Activated naive CD4-positive, alpha-beta T cell treated with anti-CD3 and anti-CD28 coated beads, Interleukin-2, amount 10 ng/mL, durations not matched to agents 7 days and 5 days (primary cell): ENCODE measurements around the gene SART3.
A peak's percentile ranks its signal among the peaks of the same experiment; 100 is the strongest.

Experiments
- CTCF ChIA-PET: fragments of 350-600 bp; sonication (Branson Sonifier 250); formaldehyde crosslinking; loops from one replicate; lab custom pipeline; 2021; ENCODE audit warnings: antibody characterized with exemption; lab: Charles Lee
- DNase-seq: peaks from one replicate; pipeline ENCODE4 v3.0.0-alpha.2; 2020
- H3K27ac Mint-ChIP-seq: one replicate; pipeline ENCODE4 v1.8.0; 2021; ENCODE audit warnings: mild to moderate bottlenecking, moderate library complexity, mixed read lengths
- H3K27me3 Mint-ChIP-seq: one replicate; pipeline ENCODE4 v1.8.0; 2021; ENCODE audit warnings: mild to moderate bottlenecking, mixed read lengths
- H3K36me3 Mint-ChIP-seq: one replicate; pipeline ENCODE4 v1.8.0; 2021; ENCODE audit warnings: mixed read lengths
- H3K4me1 Mint-ChIP-seq: one replicate; pipeline ENCODE4 v1.8.0; 2021; ENCODE audit warnings: mixed read lengths
- H3K4me3 Mint-ChIP-seq: one replicate; pipeline ENCODE4 v1.8.0; 2021; ENCODE audit warnings: mild to moderate bottlenecking, moderate library complexity, mixed read lengths
- H3K9me3 Mint-ChIP-seq: one replicate; pipeline ENCODE4 v1.8.0; 2021; ENCODE audit warnings: mixed read lengths

Gene SART3

DNA sequence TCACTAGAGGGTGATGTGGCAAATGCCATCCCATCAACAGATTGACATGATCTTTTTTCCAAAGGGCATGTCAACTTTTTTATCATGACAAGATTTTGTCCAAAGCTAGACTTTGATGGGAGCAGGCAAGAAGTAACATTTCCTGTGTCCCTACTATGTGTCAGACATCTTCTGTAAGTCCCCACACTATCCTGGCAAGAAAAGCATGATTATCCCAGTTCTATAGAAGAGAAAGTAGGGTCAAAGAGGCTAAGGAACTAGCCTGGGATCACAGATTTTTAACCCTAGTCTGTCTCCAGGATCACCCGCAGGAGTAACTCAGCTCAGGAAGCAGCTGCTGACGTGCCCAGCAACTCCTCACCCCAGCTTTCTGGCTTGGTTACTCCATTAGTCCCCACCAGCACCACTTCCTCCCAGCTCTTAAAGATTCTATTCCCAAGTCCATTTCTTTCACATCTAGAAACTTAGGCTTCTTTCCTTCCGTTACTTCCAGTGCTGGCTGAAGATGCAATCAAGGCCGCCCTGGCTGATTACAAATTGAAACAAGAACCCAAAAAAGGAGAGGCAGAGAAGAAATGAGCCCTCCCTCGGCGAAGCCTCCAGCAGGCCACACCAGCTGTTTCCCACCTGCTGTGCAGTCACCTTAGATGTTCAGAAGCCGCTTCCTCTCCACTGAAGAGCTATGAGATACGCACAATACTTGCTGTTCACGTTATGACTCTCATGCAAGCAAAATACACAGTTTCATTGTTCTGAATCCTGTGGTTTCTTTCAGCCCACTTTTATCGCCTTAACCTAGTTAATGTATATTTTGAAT, 7.6 kb upstream of the SART3 start:
- Mint-ChIP-seq H3K36me3 (peaks cover 51% of the 10 kb centered on the region), H3K4me3 (peak overlapping the region; percentile 43), H3K4me1 (peaks cover 76% of the 10 kb centered on the region), H3K9me3 (no peaks in the 10 kb centered on the region), H3K27ac (peak overlapping the region; percentile 97), H3K27me3 (no peaks in the 10 kb centered on the region)
- DNase-seq, result peak; percentile 88
- CTCF ChIA-PET, result interaction anchor here (0.6 to 15.3 kb wide), 11 partner anchors 36 to 382 kb away, joined by 3 to 268 read pairs (median 4); no protein-coding TSS in a partner anchor

DNA sequence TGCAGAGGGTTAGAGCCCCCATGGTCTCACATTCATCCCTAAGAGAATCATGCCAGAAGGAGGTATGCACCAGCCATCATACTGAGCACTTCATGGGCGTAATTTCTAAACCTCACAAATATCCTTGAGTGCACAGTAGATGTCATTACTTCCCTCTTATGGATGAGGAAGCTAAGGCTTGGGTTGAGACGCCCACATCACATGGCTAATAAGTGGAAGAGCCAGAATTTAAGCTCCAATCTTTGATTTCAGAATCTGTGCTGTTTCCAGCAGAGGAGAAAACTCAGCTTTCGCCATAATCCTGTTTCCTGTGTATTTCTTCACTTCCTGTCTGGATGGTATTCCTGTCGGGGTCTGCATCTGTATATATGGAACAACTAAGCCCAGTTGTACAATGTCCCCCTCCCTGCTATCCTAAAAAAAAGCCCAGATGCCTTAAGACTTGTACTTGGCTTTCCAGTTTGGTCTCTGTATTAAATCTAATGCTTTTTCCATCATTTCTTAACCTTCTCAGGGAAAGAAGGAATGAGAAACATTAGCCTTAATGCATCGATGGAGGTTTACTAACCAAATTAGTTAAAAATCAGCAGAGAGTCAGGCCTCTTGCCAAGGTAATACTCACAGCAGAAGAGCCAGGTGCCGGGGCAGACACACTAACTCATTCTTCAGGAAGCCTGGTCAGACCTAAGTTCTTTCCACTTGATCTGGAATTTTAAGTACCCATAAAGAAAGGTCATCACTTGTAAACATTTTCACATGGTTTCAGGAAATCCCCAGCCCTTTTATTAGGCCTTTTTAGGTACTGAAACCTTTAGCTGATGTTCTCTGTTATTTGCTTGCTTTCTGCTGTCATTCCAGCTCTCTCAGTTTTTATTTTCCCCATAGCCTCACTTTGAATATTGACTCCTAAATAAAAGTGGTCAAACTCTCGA, 6.7 kb upstream of the SART3 start:
- peak overlapping the region; percentile 97 for H3K27ac Mint-ChIP-seq
- H3K9me3 Mint-ChIP-seq, result no peaks in the 10 kb centered on the region
- DNase-seq, result no peak
- H3K27me3 Mint-ChIP-seq, result no peaks in the 10 kb centered on the region
- peaks cover 51% of the 10 kb centered on the region for H3K36me3 Mint-ChIP-seq
- peak overlapping the region; percentile 43 for H3K4me3 Mint-ChIP-seq
- CTCF ChIA-PET, result interaction anchor here (0.6 to 15.3 kb wide), 9 partner anchors 51 to 573 kb away, joined by 3 to 268 read pairs (median 4); no protein-coding TSS in a partner anchor
- peaks cover 77% of the 10 kb centered on the region for H3K4me1 Mint-ChIP-seq

DNA sequence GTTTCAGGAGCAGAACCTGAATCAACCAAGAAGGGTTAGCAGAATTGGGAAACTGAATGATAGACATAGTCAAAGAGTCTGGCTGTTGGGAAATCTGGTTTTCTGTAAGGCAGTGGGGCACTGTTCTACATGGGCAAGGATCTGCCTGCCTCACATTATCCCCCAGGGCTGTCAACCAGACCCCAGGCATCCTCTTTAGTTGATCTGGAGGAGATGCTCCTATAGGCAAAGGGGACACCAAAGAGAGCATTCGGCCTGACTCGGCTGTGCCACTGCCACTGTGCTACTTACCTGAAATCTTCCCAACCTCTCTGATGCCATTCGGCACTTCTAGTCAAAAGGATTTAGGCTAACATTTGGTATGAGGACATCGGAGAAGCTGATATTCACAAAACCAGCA, 5.5 kb upstream of the SART3 start:
- Mint-ChIP-seq H3K36me3 (peaks cover 51% of the 10 kb centered on the region), H3K4me1 (peaks cover 77% of the 10 kb centered on the region), H3K27ac (peak overlapping the region; percentile 97)

DNA sequence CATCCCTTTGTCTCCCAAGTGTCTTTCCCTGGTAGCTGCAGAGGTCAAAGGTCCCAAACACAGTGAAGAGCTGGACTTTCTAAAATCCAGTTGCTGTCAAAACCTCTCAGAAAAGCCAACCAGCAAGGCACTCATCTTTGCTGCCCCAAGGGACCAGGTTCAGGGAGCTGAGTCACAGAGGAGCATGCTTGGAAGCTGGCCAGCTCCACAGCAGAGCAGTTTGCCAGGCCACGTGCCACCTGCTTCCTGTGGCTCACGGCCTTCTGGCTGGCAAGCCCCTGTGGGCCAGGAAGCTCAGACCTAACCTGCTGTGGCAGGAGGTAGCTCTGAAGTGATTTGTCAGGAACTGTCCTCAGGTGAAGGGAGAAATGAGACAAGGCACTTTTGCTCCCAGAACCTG, 5.0 kb upstream of the SART3 start:
- Mint-ChIP-seq H3K36me3 (peaks cover 51% of the 10 kb centered on the region), H3K27me3 (no peaks in the 10 kb centered on the region), H3K4me1 (peaks cover 75% of the 10 kb centered on the region), H3K9me3 (no peaks in the 10 kb centered on the region), H3K27ac (peak overlapping the region; percentile 33), H3K4me3 (no peak overlapping the region)
- peak; percentile 33 for DNase-seq
- CTCF ChIA-PET, result interaction anchor here (0.8 to 15.3 kb wide), 3 partner anchors 53 to 237 kb away, joined by 3 to 268 read pairs (median 17); no protein-coding TSS in a partner anchor

More for the DNA sequence above, 5.5 kb upstream of the SART3 start:
- CTCF ChIA-PET, result interaction anchor here (0.8 to 15.3 kb wide), 3 partner anchors 52 to 237 kb away, joined by 3 to 268 read pairs (median 17); no protein-coding TSS in a partner anchor
- DNase-seq, result no peak
- H3K9me3 Mint-ChIP-seq, result no peaks in the 10 kb centered on the region
- no peaks in the 10 kb centered on the region for H3K27me3 Mint-ChIP-seq
- H3K4me3 Mint-ChIP-seq, result no peak overlapping the region

DNA sequence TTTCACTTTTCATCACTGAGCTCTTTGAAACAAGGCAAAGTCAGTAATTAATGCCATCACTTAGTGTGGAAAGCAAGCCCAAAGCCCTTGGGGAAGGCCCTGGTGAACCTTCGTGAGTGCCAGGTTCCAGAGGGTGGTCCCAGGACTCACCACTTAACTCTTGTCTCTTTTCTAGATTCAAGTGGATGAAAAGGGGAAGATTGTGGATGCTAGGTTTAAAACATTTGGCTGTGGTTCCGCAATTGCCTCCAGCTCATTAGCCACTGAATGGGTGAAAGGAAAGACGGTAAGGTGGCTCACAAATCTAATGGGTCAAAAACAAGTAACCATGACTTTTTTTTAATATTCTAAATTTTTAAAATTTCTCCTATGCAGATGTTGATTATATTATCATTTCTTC, 4.2 kb upstream of the SART3 start:
- DNase-seq, result no peak
- H3K4me3 Mint-ChIP-seq, result no peak overlapping the region
- H3K9me3 Mint-ChIP-seq, result no peaks in the 10 kb centered on the region
- no peak overlapping the region for H3K27ac Mint-ChIP-seq
- CTCF ChIA-PET, result interaction anchor here (1.0 to 15.3 kb wide), 6 partner anchors 54 to 529 kb away, joined by 3 to 268 read pairs (median 8); partner anchors contain the start of gene ALKBH2
- H3K36me3 Mint-ChIP-seq, result peaks cover 46% of the 10 kb centered on the region
- peaks cover 71% of the 10 kb centered on the region for H3K4me1 Mint-ChIP-seq
- no peaks in the 10 kb centered on the region for H3K27me3 Mint-ChIP-seq

DNA sequence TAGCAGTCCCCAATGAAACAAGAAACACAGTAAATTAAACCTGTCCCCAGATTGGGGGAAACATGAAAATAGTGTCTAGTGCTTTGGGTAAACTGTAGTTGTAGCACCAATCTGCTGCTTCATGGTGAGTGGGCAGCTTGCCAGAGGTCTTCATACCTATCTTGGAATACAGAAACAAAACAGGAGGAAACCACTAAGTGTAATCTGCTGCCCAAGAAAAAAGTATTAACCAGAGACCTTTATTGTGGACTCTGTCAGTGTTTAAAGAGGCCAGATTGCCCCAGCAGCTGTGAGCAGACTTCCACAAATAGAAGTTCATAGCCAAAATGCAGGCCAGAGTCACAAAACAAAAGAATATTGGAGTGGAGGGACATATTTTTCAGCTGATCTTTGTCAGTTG, 3.8 kb upstream of the SART3 start:
- Mint-ChIP-seq H3K27me3 (no peaks in the 10 kb centered on the region), H3K27ac (peak overlapping the region; percentile 15), H3K4me1 (peaks cover 71% of the 10 kb centered on the region), H3K9me3 (no peaks in the 10 kb centered on the region), H3K36me3 (peaks cover 49% of the 10 kb centered on the region), H3K4me3 (no peak overlapping the region)
- DNase-seq, result no peak
- CTCF ChIA-PET, result interaction anchor here (0.5 to 15.3 kb wide), 9 partner anchors 54 to 529 kb away, joined by 3 to 268 read pairs (median 5); partner anchors contain the start of gene ALKBH2

DNA sequence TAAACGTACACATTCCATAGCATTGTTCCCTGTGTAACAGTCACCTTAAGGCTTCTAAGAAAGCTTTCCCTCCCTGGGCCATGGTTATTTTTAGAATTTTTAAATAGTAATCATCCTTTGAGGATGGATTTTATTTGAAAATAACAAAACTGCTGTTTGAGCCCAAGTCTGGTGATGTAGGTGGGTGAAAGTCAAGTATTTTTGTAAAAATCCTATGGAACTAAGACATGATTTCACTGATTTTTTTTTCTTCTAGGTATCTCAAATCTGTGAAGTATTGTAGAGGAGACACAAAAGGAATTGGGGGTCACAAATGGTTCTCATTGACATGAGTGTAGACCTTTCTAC, 2.8 kb upstream of the SART3 start:
- H3K4me1 Mint-ChIP-seq, result peaks cover 71% of the 10 kb centered on the region
- peaks cover 44% of the 10 kb centered on the region for H3K36me3 Mint-ChIP-seq
- no peaks in the 10 kb centered on the region for H3K9me3 Mint-ChIP-seq
- DNase-seq, result no peak
- H3K4me3 Mint-ChIP-seq, result peak overlapping the region; percentile 98
- peak overlapping the region; percentile 97 for H3K27ac Mint-ChIP-seq
- H3K27me3 Mint-ChIP-seq, result no peaks in the 10 kb centered on the region
- CTCF ChIA-PET, result interaction anchor here (0.9 to 15.3 kb wide), 11 partner anchors 9 to 387 kb away, joined by 3 to 268 read pairs (median 5); no protein-coding TSS in a partner anchor

DNA sequence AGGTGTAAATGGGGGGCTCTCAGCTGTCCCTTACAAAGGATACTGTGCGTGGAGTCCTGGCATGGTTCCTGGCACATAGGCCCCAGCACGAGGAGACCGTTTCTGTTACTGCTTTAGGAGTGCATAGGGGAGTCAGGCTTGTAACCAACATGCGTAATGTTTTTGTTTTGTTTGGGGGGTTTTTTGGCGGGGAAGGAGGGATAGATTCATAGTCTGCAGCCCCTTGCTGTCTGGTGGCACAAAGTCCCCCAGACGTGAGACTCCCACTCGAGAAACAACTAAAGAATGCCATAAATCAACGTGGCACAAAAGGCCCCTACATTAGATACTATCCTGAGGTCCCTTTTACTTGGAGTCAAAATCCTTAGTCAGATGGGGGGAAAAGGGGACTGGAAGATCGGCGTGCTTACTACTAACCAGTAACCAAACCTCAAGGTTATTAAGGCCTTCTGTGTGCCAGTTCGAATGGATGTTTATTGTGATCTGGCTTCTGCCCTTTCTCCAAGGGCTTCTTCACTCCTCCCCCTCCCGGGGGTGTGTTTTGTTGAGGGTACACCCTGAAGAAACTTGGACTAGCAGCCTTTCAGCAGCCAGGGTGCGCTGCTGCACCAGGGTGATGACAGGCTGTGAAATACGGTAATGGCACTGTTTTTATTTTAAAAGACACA, 2.3 kb upstream of the SART3 start:
- H3K27ac Mint-ChIP-seq, result peak overlapping the region; percentile 97
- H3K36me3 Mint-ChIP-seq, result peaks cover 41% of the 10 kb centered on the region
- peak; percentile 92 for DNase-seq
- no peaks in the 10 kb centered on the region for H3K27me3 Mint-ChIP-seq
- H3K9me3 Mint-ChIP-seq, result no peaks in the 10 kb centered on the region
- peak overlapping the region; percentile 98 for H3K4me3 Mint-ChIP-seq
- CTCF ChIA-PET, result interaction anchor here (0.9 to 15.3 kb wide), 14 partner anchors 10 to 387 kb away, joined by 3 to 268 read pairs (median 5); partner anchors contain the start of gene SELPLG
- H3K4me1 Mint-ChIP-seq, result peaks cover 69% of the 10 kb centered on the region

DNA sequence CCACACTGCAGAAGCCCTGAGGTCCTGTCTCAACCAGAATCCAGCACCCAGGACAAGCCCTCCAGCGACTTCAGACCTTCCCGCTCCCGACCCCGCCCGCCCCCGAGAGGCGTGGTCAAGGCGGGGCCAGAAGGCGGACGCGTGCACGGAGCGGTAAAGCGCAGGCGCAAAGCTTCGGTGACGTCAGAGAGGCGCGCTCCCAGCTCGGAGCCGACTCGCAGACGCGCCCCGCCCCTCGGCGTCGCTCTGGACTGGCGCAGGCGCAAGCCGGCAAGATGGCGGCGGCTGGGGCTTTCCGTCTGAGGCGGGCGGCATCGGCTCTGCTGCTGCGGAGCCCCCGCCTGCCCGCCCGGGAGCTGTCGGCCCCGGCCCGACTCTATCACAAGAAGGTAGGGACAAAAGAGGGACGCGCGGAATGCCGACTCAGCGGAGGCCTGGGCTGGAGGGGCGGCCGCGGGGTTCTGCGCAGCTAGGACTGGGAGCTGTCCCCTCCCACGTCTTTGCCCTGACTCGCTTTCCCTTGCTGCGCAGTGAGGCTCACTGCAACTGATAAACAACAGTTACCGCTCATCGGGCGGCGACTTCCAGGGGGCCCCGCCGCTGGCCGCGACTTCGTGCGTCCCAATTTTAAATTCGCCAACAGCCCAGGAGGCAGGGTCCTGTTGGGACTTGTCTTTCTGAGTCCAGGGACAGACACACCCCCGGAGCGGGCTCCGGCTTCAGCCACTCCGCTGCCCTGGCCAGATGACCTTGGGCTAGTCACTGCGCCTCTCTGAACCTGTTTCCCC, 1.6 kb upstream of the SART3 start, which contains the start of gene ISCU:
Gene ISCU (plus strand): TSS at position 249 of the 788 bp plus-strand sequence. CDS start 27 bp downstream, at position 276.
- CTCF ChIA-PET, result interaction anchor here (0.7 to 15.3 kb wide), 8 partner anchors 8 to 388 kb away, joined by 3 to 268 read pairs (median 4); partner anchors contain the start of gene SELPLG
- peak within 1 kb of the TSS; percentile 97 for H3K27ac Mint-ChIP-seq
- H3K9me3 Mint-ChIP-seq, result no peaks in the 10 kb centered on the region
- DNase-seq, result peak; percentile 99
- no peaks in the 10 kb centered on the region for H3K27me3 Mint-ChIP-seq
- peak within 1 kb of the TSS; percentile 98 for H3K4me3 Mint-ChIP-seq
- peaks cover 35% of the 10 kb centered on the region for H3K36me3 Mint-ChIP-seq
- H3K4me1 Mint-ChIP-seq, result peaks cover 66% of the 10 kb centered on the region

DNA sequence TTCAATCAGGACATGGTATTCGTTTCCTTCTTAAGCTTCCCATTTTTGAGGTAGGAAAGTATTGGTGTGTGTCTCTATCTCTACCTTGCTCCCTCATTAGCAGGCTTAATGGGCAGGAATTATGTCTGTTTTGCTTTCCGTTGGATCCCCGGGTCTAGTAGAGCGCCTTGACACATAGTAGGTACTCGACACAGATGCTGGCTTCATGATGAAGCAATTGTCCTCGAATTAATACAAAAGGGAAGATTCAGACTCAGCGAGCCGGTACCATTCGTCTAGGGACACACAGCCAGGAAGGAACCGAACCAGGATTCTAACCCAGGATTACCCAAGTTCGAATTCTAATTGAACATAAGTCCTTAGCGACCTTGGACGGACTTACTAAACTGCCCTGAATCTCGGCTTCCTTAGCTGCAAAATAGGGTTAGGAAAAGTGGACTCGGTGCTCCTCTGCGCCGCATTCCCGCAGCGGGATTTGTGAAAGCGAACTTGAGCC, 927 bp upstream of the SART3 start:
- H3K4me1 Mint-ChIP-seq, result peaks cover 64% of the 10 kb centered on the region
- peak overlapping the region; percentile 97 for H3K27ac Mint-ChIP-seq
- CTCF ChIA-PET, result interaction anchor here (0.7 to 15.3 kb wide), 7 partner anchors 9 to 389 kb away, joined by 3 to 268 read pairs (median 4); partner anchors contain the start of gene SELPLG
- H3K4me3 Mint-ChIP-seq, result peak overlapping the region; percentile 98
- H3K27me3 Mint-ChIP-seq, result no peaks in the 10 kb centered on the region
- DNase-seq, result no peak
- no peaks in the 10 kb centered on the region for H3K9me3 Mint-ChIP-seq
- H3K36me3 Mint-ChIP-seq, result peaks cover 33% of the 10 kb centered on the region

DNA sequence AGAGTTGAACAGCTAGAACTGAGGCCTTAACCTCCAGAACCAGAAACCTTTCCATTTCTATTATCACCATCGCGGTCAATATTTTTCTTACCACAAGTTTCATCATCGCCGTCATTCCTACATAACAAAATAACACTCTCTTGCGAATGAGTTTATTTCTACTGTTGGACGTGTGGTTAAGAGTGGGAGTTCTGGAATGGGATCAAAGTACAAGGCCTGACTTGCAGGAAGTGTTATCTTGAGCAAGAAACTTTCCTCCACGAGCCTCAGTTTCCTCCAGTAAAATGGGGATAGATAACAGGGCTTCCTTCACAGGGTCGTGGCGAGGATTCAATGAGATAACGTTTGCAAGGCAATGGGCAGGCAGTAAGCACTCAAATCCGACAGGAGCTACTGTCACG, 652 bp downstream of the SART3 start:
- Mint-ChIP-seq H3K27ac (peak overlapping the region; percentile 97), H3K4me3 (peak overlapping the region; percentile 98), H3K36me3 (peaks cover 29% of the 10 kb centered on the region), H3K27me3 (no peaks in the 10 kb centered on the region), H3K9me3 (no peaks in the 10 kb centered on the region), H3K4me1 (peaks cover 65% of the 10 kb centered on the region)
- no peak for DNase-seq
- CTCF ChIA-PET, result interaction anchor here (1.0 to 15.3 kb wide), 4 partner anchors 12 to 58 kb away, joined by 3 to 268 read pairs (median 3); no protein-coding TSS in a partner anchor

DNA sequence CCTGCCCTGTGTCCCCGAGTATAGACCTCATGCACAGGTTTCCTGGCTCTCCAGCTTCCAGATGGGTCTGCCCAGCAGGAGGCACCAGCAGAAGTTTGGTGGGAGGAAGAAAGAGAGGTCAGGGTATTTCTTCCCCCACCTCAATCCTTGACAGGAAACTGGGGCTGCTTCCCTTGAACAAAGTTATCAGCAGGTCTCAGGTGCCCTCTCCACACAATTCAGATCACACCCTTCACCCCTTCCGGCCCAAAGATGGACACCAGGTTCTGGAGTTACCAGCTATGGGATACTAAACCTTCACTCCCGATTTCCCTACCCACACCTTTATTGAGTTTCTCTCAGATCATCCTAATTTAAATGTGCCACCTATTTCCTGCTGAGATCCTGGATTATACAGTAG, 1.2 kb downstream of the SART3 start:
- H3K27me3 Mint-ChIP-seq, result no peaks in the 10 kb centered on the region
- CTCF ChIA-PET, result interaction anchor here (1.0 to 15.3 kb wide), 2 partner anchors 11 to 59 kb away, joined by 3 to 268 read pairs; no protein-coding TSS in a partner anchor
- peaks cover 28% of the 10 kb centered on the region for H3K36me3 Mint-ChIP-seq
- peak overlapping the region; percentile 97 for H3K27ac Mint-ChIP-seq
- peaks cover 66% of the 10 kb centered on the region for H3K4me1 Mint-ChIP-seq
- peak overlapping the region; percentile 98 for H3K4me3 Mint-ChIP-seq
- no peaks in the 10 kb centered on the region for H3K9me3 Mint-ChIP-seq
- no peak for DNase-seq
